MM.1S (cell line): Measurements from ENCODE around the gene AURKB.

ENCODE experiments used
- DNase-seq: peaks from one replicate; pipeline ENCODE4 v3.0.0-alpha.2; 2015
- H2AFZ ChIP-seq: fragments of 300-600 bp; sonication (generic); 2 replicates; pipeline ENCODE4 v1.6.0; 2016; ENCODE audit warnings: antibody characterized with exemption, low read length
- H3F3A ChIP-seq: fragments of 300-600 bp; sonication (generic); 2 replicates; pipeline ENCODE4 v1.6.1; 2016; ENCODE audit warnings: mild to moderate bottlenecking, antibody characterized with exemption, low read length, moderate library complexity, mixed read lengths; ENCODE audit not compliant: insufficient read depth
- H3K27ac ChIP-seq: fragments of 300-600 bp; sonication (generic); 2 replicates; pipeline ENCODE4 v1.5.1; 2016; ENCODE audit warnings: mild to moderate bottlenecking, low read length
- H3K27me3 ChIP-seq: fragments of 300-600 bp; sonication (generic); replicated peaks from 2 replicates; pipeline ENCODE4 v1.6.0; 2016; ENCODE audit warnings: low read length; ENCODE audit not compliant: insufficient read depth
- H3K36me3 ChIP-seq: fragments of 300-600 bp; sonication (generic); replicated peaks from 2 replicates; pipeline ENCODE4 v1.6.1; 2016; ENCODE audit warnings: mild to moderate bottlenecking, low read length, mixed read lengths; ENCODE audit not compliant: insufficient read depth
- H3K4me1 ChIP-seq: fragments of 300-600 bp; sonication (generic); 2 replicates; pipeline ENCODE4 v1.6.1; 2016; ENCODE audit warnings: low read length, mixed read lengths
- H3K4me2 ChIP-seq: fragments of 300-600 bp; sonication (generic); 2 replicates; pipeline ENCODE4 v1.6.0; 2016; ENCODE audit warnings: low read depth, low read length
- H3K4me3 ChIP-seq: fragments of 300-600 bp; sonication (generic); 2 replicates; pipeline ENCODE4 v1.5.1; 2016; ENCODE audit warnings: low read length, mixed read lengths
- H3K79me2 ChIP-seq: fragments of 300-600 bp; sonication (generic); 2 replicates; pipeline ENCODE4 v1.6.1; 2016; ENCODE audit warnings: mixed run types, low read length, mixed read lengths
- H3K9ac ChIP-seq: fragments of 300-600 bp; sonication (generic); 2 replicates; pipeline ENCODE4 v1.6.1; 2016; ENCODE audit warnings: low read length, mixed read lengths
- H3K9me2 ChIP-seq: fragments of 300-600 bp; sonication (generic); replicated peaks from 2 replicates; pipeline ENCODE4 v1.6.1; 2016; ENCODE audit warnings: mild to moderate bottlenecking, low read length, mixed read lengths; ENCODE audit not compliant: insufficient read depth
- H3K9me3 ChIP-seq: fragments of 300-600 bp; sonication (generic); replicated peaks from 2 replicates; pipeline ENCODE4 v1.6.1; 2016; ENCODE audit warnings: mild to moderate bottlenecking, low read length, mixed read lengths; ENCODE audit not compliant: insufficient read depth
- H4K20me1 ChIP-seq: fragments of 300-600 bp; sonication (generic); 2 replicates; pipeline ENCODE4 v1.6.1; 2016; ENCODE audit warnings: mild to moderate bottlenecking, low read length, moderate library complexity, mixed read lengths; ENCODE audit not compliant: insufficient read depth
- EZH2 ChIP-seq: fragments of 300-600 bp; sonication (generic); optimal IDR thresholded peaks from 2 replicates; pipeline ENCODE3; 2017; ENCODE audit warnings: low read depth, mild to moderate bottlenecking, antibody characterized with exemption, low read length, mixed read lengths
- EZH2phosphoT487 ChIP-seq: fragments of 300-600 bp; sonication (generic); IDR thresholded peaks from 2 replicates; pipeline ENCODE4 v1.6.1; 2018; ENCODE audit warnings: antibody characterized with exemption, low read length
- TF ChIP-seq, protein P1 (sequence below): fragments of 300-600 bp; sonication (generic); IDR thresholded peaks from 2 replicates; pipeline ENCODE4 v1.5.1; 2016; ENCODE audit warnings: antibody characterized with exemption, low read length, mixed read lengths

Gene AURKB

DNA sequence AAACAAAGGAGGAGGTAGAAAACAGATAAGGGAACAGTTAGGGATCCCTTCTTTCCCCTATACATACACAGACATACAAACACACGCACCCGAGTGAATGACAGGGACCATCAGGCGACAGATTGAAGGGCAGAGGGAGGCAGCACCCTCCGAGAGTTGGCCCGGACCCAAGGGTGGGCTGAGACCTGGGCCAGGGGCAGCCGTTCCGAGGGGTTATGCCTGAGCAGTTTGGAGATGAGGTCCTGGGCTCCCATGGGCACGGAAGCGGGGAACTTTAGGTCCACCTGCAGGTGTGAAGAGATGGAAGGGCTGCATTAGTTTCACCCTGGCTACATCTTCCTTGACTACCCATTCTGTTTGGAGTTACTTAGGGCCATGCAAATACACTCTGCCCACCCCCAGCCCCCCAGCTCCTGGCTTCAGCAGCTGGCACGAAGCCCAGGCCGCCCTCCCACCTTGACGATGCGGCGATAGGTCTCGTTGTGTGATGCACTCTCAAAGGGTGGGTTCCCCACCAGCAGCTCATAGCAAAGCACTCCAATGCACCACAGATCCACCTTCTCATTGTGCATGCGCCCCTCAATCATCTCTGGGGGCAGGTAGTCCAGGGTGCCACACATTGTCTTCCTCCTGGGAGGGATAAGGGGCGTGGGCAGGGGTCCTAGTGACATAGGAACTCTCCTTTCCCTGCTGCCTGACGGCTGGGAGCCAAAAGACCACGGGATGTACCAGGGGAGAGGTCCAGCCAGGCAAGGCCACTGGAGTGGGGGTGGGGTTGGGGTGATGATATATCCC lies 5.4 kb downstream of the AURKB start:
- Histone ChIP-seq H3K27ac (no peak overlapping the region), H3K4me3 (no peak overlapping the region), H3K4me1 (no peaks in the 10 kb centered on the region), H4K20me1 (no peaks in the 10 kb centered on the region), H3K79me2 (peaks cover 39% of the 10 kb centered on the region), H3K27me3 (no peaks in the 10 kb centered on the region), H3K9me2 (no peaks in the 10 kb centered on the region), H3F3A (peaks cover 30% of the 10 kb centered on the region), H3K9me3 (no peaks in the 10 kb centered on the region), H2AFZ (no peak overlapping the region), H3K4me2 (no peak overlapping the region), H3K36me3 (peaks cover 14% of the 10 kb centered on the region), H3K9ac (no peak overlapping the region)
- DNase-seq: no peak
- TF ChIP-seq, protein P1, sequence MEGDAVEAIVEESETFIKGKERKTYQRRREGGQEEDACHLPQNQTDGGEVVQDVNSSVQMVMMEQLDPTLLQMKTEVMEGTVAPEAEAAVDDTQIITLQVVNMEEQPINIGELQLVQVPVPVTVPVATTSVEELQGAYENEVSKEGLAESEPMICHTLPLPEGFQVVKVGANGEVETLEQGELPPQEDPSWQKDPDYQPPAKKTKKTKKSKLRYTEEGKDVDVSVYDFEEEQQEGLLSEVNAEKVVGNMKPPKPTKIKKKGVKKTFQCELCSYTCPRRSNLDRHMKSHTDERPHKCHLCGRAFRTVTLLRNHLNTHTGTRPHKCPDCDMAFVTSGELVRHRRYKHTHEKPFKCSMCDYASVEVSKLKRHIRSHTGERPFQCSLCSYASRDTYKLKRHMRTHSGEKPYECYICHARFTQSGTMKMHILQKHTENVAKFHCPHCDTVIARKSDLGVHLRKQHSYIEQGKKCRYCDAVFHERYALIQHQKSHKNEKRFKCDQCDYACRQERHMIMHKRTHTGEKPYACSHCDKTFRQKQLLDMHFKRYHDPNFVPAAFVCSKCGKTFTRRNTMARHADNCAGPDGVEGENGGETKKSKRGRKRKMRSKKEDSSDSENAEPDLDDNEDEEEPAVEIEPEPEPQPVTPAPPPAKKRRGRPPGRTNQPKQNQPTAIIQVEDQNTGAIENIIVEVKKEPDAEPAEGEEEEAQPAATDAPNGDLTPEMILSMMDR: no peak
- TF ChIP-seq EZH2 (no peak), EZH2phosphoT487 (no peak)

GRCh38 chr17:8192070-8192815 lies 18.1 kb downstream of the AURKB start:
- peaks cover 36% of the 10 kb centered on the region for H3K4me1 ChIP-seq
- H3K27me3 ChIP-seq: no peaks in the 10 kb centered on the region
- DNase-seq: peak; percentile 86
- H3K9me3 ChIP-seq: no peaks in the 10 kb centered on the region
- peak overlapping the region; percentile 22; the same call in 1 of the 2 replicates for H3K9ac ChIP-seq
- H3K36me3 ChIP-seq: no peaks in the 10 kb centered on the region
- H3K27ac ChIP-seq: peak overlapping the region; percentile 59; the same call in 1 of the 2 replicates
- TF ChIP-seq, protein P1: no peak
- TF ChIP-seq EZH2 (no peak), EZH2phosphoT487 (no peak)
- peak overlapping the region; percentile 27 for H2AFZ ChIP-seq
- H4K20me1 ChIP-seq: no peaks in the 10 kb centered on the region
- H3K4me3 ChIP-seq: peak overlapping the region; percentile 43
- peak overlapping the region; percentile 42 for H3K4me2 ChIP-seq
- H3K9me2 ChIP-seq: no peaks in the 10 kb centered on the region
- H3K79me2 ChIP-seq: peaks cover 17% of the 10 kb centered on the region
- peaks cover 35% of the 10 kb centered on the region for H3F3A ChIP-seq

DNA sequence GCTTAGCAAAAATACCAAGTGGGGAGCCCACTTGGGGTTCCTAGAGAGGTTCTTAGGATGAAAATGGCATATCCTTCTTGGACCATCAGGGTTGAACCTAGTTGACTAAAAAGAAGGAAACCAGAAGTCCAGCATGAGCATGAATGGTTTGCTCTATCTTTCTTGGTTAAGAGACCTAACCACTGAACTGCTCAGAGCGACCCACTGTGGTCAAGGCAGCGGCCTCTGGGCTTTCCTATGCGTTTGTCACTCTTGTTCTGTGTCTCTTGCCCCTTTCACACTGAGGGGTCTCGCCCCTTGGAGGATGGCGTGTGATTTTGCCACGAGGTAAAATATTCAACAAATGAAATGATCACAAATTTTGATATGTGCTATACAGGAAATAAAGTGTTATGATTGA lies 19.9 kb downstream of the AURKB start:
- peaks cover 17% of the 10 kb centered on the region for H3K79me2 ChIP-seq
- H3K27ac ChIP-seq: peak overlapping the region; percentile 61
- H3K9ac ChIP-seq: peak overlapping the region; percentile 34; the same call in 1 of the 2 replicates
- TF ChIP-seq EZH2: no peak
- no peak for TF ChIP-seq EZH2phosphoT487
- TF ChIP-seq, protein P1: no peak
- H3K4me2 ChIP-seq: peak overlapping the region; percentile 75
- H3K36me3 ChIP-seq: no peaks in the 10 kb centered on the region
- H2AFZ ChIP-seq: peak overlapping the region; percentile 61
- DNase-seq: no peak
- no peaks in the 10 kb centered on the region for H3K27me3 ChIP-seq
- H4K20me1 ChIP-seq: no peaks in the 10 kb centered on the region
- H3K9me2 ChIP-seq: no peaks in the 10 kb centered on the region
- H3F3A ChIP-seq: peaks cover 49% of the 10 kb centered on the region
- H3K4me1 ChIP-seq: peaks cover 27% of the 10 kb centered on the region
- H3K9me3 ChIP-seq: no peaks in the 10 kb centered on the region
- peak overlapping the region; percentile 54 for H3K4me3 ChIP-seq
